Lower leg skin (tissue), 3 donors: ENCODE data around the gene TES.

Experiments
- POLR2A ChIP-seq, 2 donors: fragments of 450-650 bp; IDR thresholded peaks; one replicate each; pipeline ENCODE4 v1.6.1; 2016 to 2017; ENCODE audit warnings: antibody characterized with exemption in 2 of 2, mild to moderate bottlenecking in 1 of 2, moderate library complexity in 1 of 2
- TF ChIP-seq, protein P1 (sequence below), 3 donors: fragments of 450-650 bp; IDR thresholded peaks; one replicate each; pipeline ENCODE4 v1.5.1; 2016; ENCODE audit warnings: antibody characterized with exemption in 3 of 3, mild to moderate bottlenecking in 3 of 3, moderate library complexity in 2 of 3

DNA sequence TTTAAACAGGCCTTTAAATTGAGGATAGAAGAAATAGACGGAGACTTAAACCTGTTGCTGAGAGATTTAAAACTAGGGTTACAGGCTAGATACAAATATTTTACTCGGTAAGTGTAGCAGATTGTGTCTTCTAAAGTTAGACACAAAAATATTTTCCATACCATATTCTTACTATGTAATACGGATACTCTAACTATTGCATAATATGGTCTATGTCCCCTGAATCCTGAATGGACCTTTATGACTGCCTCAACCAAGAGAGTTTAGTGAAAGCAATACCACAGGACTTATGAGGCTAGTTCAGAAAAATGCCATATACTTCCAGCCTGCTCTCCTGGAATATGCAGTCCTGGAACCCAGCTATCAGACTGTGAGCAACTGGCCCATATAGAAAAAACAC lies 13.4 kb upstream of the TES start:
- TF ChIP-seq, protein P1, sequence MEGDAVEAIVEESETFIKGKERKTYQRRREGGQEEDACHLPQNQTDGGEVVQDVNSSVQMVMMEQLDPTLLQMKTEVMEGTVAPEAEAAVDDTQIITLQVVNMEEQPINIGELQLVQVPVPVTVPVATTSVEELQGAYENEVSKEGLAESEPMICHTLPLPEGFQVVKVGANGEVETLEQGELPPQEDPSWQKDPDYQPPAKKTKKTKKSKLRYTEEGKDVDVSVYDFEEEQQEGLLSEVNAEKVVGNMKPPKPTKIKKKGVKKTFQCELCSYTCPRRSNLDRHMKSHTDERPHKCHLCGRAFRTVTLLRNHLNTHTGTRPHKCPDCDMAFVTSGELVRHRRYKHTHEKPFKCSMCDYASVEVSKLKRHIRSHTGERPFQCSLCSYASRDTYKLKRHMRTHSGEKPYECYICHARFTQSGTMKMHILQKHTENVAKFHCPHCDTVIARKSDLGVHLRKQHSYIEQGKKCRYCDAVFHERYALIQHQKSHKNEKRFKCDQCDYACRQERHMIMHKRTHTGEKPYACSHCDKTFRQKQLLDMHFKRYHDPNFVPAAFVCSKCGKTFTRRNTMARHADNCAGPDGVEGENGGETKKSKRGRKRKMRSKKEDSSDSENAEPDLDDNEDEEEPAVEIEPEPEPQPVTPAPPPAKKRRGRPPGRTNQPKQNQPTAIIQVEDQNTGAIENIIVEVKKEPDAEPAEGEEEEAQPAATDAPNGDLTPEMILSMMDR (IDR thresholded peaks at IDR 0.05) = no peak
- TF ChIP-seq POLR2A (IDR thresholded peaks at IDR 0.05) = no peak
